AG09319 (cell line): ENCODE results near the gene ARHGEF11.

Source experiments
- DNase-seq: peaks from one replicate; pipeline ENCODE4 v3.0.0-alpha.2; 2010; ENCODE audit warnings: low read depth; ENCODE audit errors: extremely low read depth
- CTCF ChIP-seq: IDR thresholded peaks from 2 replicates; pipeline ENCODE4 v1.5.1; 2011; ENCODE audit warnings: low read depth, mild to moderate bottlenecking, inconsistent platforms, low read length, moderate library complexity

ARHGEF11 gene

GRCh38 chr1:156970017-156970416 lies 75.5 kb downstream of the ARHGEF11 start:
- DNase-seq: no peak
- TF ChIP-seq CTCF: no peak; the same call in 1 of the 2 replicates

- no peak for TF ChIP-seq CTCF
- no peak for DNase-seq
Observed at GRCh38 chr1:156969496-156969895, 76.0 kb downstream of the ARHGEF11 start.

- TF ChIP-seq CTCF: no peak
- no peak for DNase-seq
Observed at GRCh38 chr1:156964441-156964840, 81.1 kb downstream of the ARHGEF11 start.

GRCh38 chr1:156963621-156964020 lies 81.9 kb downstream of the ARHGEF11 start:
- no peak for TF ChIP-seq CTCF
- DNase-seq: no peak

DNA sequence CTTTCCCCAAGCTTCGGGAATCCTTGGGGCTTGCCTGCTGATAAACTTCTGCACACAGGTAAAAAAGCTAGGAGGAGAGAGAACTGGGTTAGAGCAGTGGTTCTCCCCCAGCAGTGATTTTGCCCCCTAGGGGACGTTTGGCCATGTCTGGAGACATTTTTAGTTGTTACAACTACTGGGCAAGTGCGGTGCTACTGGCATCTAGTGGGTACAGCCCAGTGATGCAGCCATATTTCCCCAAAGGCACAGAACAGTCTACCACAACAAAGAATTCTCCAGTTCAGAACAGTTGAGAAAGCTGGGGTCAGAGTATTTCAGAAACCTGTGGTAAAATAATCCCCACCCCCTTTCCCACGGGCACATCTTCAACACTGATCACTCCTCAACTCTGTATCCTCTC lies 83.8 kb downstream of the ARHGEF11 start:
- no peak for DNase-seq
- no peak for TF ChIP-seq CTCF

- no peak for DNase-seq
Observed at GRCh38 chr1:156959925-156960324, 85.6 kb downstream of the ARHGEF11 start.

GRCh38 chr1:156959414-156959813 lies 86.1 kb downstream of the ARHGEF11 start:
- DNase-seq: no peak
- no peak for TF ChIP-seq CTCF

More at GRCh38 chr1:156959925-156960324, 85.6 kb downstream of the ARHGEF11 start:
- no peak for TF ChIP-seq CTCF
